Testis (tissue), 2 donors: ENCODE data around the gene ZNF485.

Experiments
- CTCF ChIP-seq, 3 experiments: fragments of 450-650 bp in 2 of 3; fragments of 200-600 bp in 1 of 3; sonication (generic) in 1 of 3; IDR thresholded peaks; one replicate each; pipeline ENCODE4 v1.5.1; 2016 to 2019; ENCODE audit warnings: antibody characterized with exemption in 3 of 3, mild to moderate bottlenecking in 2 of 3, moderate library complexity in 1 of 3
- POLR2A ChIP-seq: fragments of 450-650 bp; IDR thresholded peaks from one replicate; pipeline ENCODE4 v1.6.1; 2017; ENCODE audit warnings: antibody characterized with exemption, mild to moderate bottlenecking, moderate library complexity

- no peak for TF ChIP-seq CTCF (IDR thresholded peaks at IDR 0.05)
- TF ChIP-seq POLR2A = no peak
Observed at GRCh38 chr10:43598446-43598845, 7.8 kb upstream of the ZNF485 start.
